Lung microvascular endothelial cell (primary cell): ENCODE measurements around the gene FBN2. TPM values are rescaled to one million over a fixed set of nuclear protein-coding genes. Genes with fewer than 3 reads are reported as not detected.

ENCODE experiments used
- DNase-seq, 2 donors: peaks; one replicate each; pipeline versions ENCODE4 v3.0.0 to v3.0.0-alpha.2; 2010; ENCODE audit warnings: low read depth in 2 of 2
- total RNA-seq: library from RNA; depleted of rRNA; stranded (reverse); fragments of >200 nt; gene quantifications from 2 replicates; pipeline ENCODE4 v1.2.1, GENCODE V29; 2014

FBN2 gene
- total RNA-seq, 1 donor from 2014 or later = 0.60 TPM

DNA sequence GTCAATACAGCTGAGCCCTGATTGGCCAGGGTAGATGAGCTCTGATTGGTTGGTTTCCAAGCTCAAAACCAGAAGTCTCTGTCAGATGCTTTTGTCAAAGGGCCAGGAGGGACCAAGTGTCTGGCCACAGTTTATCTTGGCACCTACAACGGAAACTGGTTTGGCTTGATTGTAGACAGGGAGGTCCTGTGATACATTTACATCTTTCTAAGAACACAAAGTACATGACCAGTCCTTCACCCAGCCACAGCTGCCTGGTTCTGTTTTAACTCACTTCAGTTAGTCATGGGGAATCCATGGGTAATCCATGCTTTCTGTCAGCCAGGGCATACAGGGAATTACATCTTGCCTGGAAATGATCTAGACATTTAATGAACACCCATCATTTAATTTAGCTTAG is 283.3 kb downstream of the FBN2 start:
- DNase-seq = no peak

DNA sequence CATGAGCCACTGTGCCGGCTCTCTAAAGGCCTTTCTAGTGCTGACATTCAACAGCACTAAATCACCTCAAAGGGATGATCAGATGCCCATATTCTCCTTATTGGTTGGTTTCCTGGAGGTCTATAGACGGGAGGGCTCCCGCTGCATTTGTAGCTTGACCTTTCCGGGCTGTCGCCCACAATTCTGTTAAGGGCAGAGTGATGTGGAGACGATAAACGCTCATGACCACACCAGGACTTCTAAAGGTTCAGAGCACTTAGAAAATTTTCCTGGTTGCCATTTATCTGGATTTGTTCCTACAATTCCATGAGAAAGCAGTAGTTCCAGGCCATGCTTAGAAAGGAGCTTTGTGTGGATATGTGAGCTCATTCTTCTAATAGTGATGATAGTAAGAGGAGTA is 284.2 kb downstream of the FBN2 start:
- DNase-seq = no peak

DNA sequence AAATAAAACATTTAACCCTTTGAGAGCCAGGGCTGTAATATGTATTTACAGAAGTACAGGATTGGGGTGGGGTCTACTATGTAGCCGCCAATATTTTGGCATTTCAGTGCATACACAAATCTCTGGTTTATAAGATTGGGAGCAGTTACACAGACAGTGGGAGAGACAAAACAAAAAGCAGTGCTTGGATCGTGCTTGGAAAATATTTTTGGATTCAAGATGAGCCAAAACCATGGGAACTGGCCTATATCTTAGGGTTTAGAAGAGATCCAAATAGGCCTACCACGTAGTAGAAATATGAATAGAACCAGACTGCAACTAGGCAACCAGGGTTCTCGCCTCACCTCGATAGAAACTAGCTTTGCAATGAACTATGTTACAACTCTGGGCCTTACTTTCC is 284.9 kb downstream of the FBN2 start:
- no peak for DNase-seq

DNA sequence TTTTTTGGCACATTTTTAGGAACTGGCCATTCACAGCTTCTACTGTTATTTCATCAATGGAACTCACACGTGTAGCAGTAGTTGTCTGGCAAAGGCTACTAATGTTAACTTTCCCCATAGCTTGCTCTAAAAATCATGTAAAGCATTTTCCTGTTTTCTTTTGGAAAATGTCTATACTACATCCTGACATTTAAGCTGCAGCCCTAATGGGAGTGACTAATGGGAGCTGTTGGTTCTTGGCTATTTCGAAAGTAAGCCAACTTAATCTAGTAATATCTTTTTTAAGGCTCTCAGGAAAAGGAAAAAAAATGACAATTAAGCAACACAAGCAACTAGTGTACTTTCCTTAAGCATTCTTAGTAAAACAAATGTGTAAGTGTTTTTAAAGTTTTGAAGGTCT is 285.3 kb downstream of the FBN2 start:
- no peak for DNase-seq

DNA sequence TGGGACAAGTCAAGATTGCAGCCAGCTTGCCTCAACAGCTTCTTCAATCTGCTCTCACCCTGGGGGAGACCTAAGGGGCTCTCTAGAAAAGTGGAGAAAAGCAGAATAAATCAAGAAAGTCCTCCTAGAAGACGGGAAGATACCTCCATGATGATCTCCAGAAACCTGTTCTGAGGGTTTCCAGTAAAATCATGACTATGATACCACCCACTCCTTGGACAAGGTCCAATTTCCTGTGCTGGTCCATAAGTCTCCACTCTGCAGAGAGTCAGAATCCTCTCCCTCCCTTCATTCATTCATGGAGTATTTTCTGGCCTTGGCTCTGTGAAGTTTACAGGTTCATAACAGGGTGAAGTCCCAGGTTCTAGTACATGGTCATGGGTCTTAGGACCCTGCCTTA is 285.8 kb downstream of the FBN2 start:
- no peak for DNase-seq

DNA sequence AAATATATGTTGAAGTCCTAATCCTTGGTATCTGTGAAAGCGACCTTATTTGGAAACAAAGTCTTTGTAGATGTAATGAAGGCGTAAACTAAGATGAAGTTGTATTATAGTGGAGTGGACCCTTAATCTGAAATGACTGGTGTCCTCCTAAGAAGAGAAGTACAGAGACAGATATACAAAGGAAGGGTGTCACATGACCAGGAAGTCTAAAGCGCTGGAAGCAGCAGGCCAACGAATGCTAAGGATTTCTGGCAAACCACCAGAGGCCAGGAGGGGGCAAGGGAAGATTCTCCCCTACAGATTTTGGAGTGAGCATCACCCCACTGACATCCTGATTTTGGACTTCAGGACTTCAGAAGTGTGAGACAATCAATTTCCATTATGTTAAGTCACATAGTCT is 292.1 kb downstream of the FBN2 start:
- no peak for DNase-seq

DNA sequence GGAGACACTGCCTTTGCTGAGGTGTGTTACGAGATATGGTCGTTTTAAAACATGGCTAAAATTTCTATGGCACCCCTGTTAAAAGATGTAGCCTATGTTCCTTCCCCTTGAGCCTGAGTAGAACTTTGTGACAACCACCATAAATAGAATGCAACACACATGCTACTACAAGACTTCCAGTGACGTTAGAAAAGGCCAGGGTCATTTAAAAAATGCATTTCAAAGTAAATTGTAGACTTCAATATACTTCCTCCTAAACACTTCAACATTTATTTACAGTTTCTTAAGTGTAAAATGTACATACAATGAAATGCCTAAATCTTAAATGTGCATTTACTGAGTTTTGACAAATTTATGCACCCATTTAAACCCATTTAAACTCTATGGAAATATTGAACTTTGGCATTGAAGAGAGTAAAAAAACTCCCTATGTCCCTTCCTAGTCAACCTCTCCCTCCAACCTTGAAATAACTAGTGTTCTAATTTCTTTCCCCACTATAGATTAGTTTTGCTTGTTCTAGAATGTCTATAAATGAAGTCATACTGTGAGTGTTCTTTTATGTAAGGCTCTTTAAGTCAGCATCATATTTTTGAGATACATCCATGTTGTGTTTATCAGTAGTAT is 294.0 kb downstream of the FBN2 start:
- DNase-seq = no peak

DNA sequence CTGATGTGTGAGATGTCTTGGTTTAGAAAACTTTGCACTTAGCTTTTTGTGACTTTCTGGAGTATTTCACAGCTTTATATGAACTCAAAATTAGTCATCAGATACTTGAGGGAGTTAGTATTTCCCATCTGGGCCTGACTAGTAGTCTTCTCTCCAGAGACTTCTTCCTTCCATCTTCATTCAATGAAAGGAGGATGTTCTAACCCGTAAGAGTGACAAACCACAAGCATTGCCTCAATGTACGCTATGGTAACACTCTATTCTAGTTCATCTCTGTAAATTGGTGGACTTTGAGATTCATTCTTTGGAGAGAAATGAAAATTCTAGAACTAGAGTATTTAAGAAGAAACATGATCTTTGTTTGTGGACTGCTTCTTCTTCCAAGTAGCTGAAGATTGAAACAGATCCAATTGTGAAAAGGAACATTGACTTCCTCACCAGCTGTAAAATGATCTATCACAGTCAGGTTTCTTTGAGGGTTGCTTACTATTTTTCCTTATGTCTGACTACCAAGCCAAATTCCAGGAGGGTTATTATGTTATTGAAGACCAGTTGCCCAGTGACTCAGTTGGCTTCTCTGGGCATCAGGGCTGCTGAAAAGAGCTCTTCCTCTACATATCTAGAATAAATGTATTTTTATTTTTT is 296.9 kb downstream of the FBN2 start:
- DNase-seq = no peak

DNA sequence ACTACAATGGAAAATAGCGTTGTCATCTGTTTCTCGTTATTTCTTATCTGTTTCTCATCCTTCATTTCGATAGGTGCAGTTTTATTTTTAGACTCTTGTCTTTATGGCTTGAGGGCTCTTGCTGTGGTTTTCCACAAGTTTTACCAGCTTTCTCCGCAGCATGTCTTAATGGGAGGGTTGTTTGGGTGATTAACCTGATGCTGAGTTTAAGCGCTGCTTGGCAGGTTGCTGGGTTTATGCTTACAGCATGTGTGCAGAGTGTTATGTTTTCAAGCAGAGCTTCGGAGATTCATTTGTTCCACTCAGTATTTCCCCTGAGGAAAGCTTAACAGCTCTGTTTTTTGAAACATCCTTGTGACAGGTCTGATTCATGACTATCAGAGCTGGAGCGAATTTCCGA is 300.5 kb downstream of the FBN2 start:
- no peak for DNase-seq

DNA sequence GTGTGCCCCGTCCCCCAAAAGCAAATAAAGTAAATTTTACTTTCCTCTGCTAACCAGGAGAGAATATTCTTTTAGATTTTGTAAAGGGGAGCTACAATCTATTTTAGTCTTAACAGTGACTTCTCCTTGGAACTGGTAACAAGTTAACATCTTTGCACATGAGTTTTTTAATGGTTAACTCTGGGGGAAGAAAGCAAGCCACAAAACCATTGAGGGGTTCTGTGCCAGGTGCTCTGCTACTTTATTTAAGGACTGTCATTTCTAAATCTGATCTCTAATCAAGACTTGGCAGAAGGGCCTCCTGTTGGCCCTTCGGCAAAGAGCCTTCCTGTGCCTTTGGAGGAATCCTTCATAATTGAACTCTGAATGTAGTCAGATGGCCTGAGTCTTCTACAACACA is 301.0 kb downstream of the FBN2 start:
- no peak for DNase-seq

DNA sequence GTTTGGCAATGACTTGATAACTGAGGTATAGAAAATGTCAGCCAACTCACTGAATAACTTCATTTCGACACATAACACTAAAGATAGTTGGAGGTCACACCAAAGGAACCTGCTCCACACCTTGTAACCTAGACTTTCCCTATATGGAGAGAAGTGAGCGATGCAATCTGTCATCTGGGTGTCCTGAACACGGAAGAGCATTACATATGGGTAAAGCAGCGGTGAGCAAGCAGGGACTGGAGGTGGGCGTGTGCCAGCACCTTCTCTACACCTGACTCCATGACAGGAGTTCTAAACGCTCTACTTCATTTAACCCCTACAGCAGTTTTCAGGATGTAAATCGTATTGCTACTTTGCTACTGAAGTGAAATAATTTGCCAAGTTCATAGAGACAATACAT is 301.7 kb downstream of the FBN2 start:
- no peak for DNase-seq

DNA sequence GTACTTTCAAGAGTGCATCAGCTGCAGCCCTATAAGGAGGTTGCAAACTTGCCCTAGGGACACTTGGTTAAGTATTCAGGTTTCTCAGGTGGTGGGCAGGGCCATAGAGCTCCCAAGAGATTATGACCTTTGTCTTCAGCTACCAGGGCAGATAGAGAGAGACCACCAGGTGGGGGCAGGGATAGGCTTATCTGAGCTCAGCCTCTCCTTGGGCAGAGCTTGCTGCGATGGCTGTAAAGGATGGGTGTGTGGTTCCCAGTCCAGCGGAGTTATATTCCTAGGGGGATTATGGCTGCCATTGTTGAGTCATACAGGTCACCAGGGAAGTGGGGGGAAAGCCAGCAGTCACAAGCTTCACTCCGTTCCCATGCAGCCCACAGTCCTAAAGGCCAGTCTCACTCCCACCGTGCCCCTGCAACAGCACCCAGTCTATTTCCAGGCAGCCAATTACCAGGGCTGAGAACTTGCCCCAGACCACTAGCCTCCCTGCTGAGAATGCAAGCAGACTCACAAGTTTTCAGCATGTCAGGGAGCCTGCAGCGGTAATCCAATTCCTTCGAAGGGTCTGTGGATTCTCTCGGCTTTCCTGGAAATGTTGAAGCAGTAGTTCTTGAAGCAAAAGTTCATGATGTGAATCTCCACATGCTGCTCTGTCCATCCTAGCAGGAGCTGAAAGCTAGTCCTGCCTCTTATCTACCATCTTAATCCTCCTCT is 303.0 kb downstream of the FBN2 start:
- no peak for DNase-seq

DNA sequence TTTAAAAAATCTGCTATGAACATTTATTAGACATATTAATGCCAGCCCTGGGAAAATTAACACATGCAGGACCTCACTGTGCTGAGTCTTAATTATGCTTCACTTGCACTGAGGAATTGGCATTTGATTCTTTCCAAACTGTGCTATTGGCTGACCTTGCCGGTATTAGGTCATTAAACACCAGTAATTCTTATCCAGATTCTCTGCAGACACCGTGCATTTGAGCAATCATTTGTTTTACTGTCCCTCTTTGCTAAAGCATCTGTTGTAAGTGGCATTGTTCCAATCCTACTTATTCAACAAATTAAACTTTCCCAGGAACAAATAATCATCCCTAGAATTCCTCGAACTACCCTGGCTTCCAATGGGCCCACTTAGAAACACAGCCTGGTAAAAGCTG is 309.5 kb downstream of the FBN2 start:
- DNase-seq = no peak

DNA sequence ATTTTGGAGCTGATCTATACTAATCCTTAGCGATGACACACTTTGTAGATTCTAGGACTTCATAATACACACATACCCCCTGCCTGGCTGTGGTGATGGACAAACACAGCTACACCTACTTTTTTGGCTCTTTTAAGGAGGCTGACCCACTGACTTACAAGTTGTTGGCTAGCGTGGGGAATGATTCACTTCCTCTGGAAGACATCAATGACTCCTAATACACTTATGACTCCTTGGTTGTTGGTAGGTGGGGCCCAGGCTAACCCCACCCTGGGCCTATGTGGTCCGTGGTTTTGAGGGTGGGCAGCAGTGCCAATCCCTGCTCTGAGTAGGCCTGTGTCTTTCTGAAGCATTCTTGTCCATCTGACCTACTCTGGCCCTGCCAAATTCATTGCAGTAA is 310.0 kb downstream of the FBN2 start:
- peak in 1 of 2 donors; percentile 69 for DNase-seq

DNA sequence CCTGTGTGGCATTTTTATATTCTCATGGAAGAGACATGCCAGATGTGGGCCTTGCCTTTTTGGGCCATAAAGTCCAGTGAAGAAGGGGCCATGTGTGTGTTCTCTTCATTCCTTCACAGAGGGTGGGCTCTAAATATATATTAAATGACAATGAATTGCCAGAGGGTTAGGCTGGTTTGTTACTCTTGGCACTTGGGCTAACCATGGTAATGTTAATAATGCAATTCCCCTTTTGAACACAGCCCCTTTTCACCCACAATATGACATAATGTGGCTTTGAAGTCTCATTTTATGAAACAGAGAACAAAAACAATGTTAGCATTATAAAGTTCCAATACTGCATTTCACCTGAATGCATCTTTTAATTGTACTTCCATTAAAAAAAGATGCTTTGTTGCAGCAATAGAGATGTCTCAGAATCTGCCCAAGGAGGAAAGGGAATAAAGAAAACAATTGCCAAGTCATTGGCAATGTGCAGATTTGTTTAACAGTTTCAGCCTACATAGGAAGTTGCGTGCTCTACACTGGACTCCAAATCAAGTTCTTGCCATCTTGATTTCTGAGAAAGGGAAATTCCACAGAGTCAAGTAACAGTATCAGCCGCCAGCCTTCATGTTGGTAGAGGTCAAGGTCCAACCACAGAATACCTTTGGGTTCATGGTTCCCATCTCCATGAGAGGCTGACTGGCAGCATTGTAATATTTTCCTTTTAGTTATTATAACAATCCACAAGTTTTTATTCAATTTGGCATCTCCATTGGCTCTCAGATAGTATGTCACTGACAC is 312.6 kb downstream of the FBN2 start:
- DNase-seq = no peak

DNA sequence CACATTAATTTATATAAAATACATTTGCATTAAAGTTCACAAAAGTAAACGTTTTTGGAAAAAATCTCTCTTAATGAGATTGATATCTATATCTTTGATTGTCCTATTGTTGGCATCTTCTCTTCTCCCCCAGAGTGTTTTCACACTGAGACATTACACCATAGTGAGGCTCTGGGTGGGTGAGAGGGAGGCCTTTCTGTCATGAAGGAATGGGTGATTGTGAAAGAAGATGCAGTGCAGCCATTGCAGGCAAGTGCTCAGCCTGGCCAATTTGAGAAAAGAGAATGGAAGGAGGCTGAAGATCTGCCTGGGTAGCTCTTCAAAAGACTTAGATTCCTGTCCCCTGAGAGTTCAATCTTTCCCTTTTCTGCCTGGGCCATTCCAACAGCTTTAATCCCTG is 313.7 kb downstream of the FBN2 start:
- DNase-seq = no peak

DNA sequence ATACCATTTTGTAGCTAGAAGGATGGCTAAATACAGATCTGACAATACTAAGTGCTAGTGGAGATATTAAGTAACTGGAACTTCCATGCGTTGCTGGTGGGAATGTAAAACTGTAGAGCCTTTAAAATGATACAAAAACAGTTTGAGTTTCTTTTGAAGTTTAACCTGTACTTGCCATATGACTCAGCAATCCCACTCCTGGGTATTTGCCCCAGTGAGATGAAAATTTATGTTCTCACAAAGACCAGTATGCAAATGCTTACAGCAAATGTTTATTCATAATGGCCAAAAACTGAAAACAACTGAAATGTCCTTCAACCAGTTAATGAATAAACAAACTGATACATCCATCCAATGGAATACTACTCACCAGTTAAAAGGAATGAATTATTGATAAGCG is 317.2 kb downstream of the FBN2 start:
- no peak for DNase-seq

DNA sequence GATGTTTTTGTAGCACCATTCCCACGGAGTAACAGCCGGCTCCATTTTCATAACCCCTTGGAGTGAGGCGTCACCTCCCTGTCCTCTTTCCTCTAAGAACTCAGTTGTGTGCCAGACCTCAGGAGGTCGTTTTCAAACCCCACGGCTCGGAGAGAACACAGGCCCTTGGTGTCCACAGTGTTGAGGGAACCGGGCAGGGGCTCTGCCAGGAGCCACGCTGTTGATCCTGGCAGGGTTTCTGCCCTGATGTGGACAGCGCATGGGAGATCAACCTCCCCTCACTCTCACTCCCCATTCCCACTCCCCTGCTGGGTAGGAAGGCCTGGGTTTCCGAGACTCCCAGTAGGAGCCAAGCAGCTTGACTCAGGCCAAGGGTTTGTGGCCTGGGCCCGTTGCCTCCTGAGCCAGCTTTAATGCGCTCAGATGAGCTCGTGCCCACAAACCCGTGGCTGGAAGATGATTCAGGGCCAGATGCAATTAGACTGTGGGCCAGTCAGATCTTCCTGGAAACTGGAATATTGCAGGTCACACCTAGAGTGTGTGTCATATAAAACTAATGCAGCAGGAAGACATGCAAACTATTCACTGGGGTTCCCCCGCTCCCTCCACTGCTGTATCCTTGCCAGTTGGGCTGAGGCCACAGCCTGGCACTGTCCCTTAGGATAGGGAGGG is 321.0 kb downstream of the FBN2 start:
- no peak for DNase-seq

DNA sequence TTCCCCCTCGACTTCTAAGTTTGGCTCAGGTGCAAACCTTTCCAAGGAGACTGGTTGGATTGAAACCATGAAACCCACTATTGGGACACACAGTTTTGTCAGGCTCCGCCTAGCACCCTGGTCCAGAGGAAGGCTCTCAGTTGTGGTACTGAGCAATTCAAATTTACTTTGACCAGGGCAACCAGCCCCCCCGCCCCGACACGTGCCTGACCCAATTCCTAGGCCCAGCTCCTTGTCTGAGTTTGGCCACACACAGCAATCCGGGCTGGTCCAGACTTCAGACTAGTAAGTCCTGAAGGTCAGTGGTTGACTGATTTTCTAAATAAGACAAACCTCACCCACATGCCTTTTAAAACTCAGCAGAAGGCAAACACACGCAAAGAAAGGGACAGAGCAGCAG is 321.8 kb downstream of the FBN2 start:
- no peak for DNase-seq

DNA sequence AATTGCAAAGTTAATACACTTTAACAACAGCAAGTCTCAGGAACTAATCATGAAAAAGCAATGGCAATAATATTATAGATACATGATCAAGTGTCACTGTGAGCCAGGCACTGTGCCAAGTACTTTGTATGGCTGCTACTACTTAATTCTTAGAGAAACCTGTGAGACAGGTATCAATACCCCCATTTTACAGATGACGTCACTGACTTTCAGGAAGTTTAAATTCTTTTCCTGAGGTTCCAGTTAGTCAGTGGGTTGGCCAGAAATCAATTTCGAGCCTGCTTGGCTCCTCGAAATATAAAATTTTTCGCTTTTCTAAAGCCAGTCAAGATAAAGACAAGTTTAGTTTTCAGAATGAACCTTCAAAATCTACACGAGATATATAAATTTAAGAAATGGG is 324.2 kb downstream of the FBN2 start:
- DNase-seq = no peak

DNA sequence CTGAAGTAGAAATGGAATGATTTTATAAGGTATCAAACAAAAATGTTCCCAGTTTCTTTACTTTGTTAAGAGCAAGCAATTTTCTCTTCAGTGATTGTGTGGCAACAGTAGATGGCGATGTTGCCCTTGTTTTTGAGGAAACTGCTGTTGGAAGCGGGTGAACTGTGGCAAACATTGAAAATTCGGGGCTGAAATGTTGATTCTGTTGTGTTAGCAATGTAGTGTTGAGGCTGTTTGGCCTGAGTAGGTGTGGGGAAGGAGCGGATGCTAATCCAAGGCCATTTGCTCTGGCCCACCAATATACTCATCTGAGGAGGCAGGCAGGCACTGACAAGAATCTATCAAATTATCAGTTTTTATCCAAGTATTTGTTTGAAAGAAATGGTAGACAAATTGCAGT is 324.7 kb downstream of the FBN2 start:
- DNase-seq = peak; percentile 74 to 83
